ENCODE data around the gene EFNA1. TPM values are rescaled to one million over a fixed set of nuclear protein-coding genes. Genes with fewer than 3 reads are reported as not detected.

EFNA1 gene
- total and polyA plus RNA-seq, 2 donors (not counting 3 experiments of a cell fraction or from before 2014, with no cell fraction given) = 107 to 289 TPM

DNA sequence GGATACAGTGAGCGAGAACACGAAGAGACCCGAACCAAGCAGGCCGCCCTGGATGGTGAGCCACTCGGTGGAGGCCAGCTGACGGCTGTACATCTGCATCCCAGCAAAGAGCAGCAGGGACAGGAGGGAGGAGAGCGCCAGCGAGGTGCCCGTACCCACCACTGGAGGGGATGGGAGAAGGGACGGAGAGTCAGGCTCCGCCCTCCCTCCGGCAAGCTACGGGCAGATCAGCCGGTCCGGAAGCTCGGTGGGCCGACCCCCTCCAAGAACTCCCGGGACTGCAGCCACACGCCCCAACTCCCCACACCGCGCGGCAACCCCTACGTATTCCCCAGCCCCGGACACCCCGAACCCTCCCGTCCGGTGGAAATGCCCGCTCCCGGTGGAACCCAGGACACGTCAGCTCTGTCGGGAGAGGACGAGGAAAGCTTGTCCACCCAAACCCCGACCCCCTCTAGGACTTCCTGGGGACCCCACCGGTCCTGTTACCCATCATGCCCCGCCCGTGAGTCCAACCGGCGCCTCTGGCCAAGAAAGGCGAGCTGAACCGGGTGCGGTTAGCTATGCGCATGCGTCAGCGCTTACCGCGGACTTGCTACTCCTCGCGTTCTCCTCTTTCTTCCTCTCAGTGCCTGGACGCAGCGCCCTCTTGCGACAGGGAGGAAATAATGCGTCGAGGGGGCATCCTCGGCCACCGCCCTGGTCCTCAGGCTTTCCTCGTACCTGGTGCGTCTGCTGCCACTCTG lies 45.2 kb downstream of the EFNA1 start, which contains the start of gene KRTCAP2:
TSS of gene KRTCAP2 (minus strand) at position 573 of the 746 bp plus-strand sequence. CDS start at position 493, 80 bp downstream.
- H3K27me3 ChIP-seq (ENCODE audit: control insufficient read depth in 2 of 2, insufficient read depth in 2 of 2, low read length in 2 of 2) = no peaks in the 10 kb centered on the region
- POLR2A ChIA-PET = interaction anchor here (0.5 to 1.3 kb wide), 4 partner anchors 21 to 81 kb away, joined by 3 to 8 read pairs (median 4); no protein-coding TSS in a partner anchor
- H3K9ac ChIP-seq (replicated peaks; ENCODE audit: extremely low read depth, insufficient read depth, low read length) = peak within 1 kb of the TSS; percentile 90
- H3K36me3 ChIP-seq (ENCODE audit: control insufficient read depth in 2 of 2, extremely low read depth in 1 of 2, insufficient read depth in 2 of 2, low read length in 2 of 2) = peaks cover 6 to 20% of the 10 kb centered on the region in 2 experiments
- TSS peak; percentile 77 for BruUV-seq (replicated peaks)
- TF ChIP-seq JUN (IDR thresholded peaks at IDR 0.05; ENCODE audit: borderline replicate concordance, insufficient read depth, insufficient read length, low read depth) (no peak), FOS (IDR thresholded peaks at IDR 0.05; ENCODE audit: borderline replicate concordance, insufficient read depth, low read length) (no peak), GATA2 (IDR thresholded peaks at IDR 0.05; ENCODE audit: insufficient read depth, insufficient read length, low read depth, low read length) (no peak), POLR2AphosphoS5 (IDR thresholded peaks at IDR 0.05; ENCODE audit: insufficient read depth, low read depth, low read length) (peak; percentile 97), EZH2 (IDR thresholded peaks at IDR 0.05; ENCODE audit: borderline replicate concordance, low read depth, low read length, severe bottlenecking) (no peak), MYC (IDR thresholded peaks at IDR 0.05; ENCODE audit: low read depth, low read length) (peak; percentile 48), POLR2A (IDR thresholded peaks at IDR 0.05; ENCODE audit: low read depth, low read length) (peak; percentile 97)
- TF ChIP-seq, protein P1, sequence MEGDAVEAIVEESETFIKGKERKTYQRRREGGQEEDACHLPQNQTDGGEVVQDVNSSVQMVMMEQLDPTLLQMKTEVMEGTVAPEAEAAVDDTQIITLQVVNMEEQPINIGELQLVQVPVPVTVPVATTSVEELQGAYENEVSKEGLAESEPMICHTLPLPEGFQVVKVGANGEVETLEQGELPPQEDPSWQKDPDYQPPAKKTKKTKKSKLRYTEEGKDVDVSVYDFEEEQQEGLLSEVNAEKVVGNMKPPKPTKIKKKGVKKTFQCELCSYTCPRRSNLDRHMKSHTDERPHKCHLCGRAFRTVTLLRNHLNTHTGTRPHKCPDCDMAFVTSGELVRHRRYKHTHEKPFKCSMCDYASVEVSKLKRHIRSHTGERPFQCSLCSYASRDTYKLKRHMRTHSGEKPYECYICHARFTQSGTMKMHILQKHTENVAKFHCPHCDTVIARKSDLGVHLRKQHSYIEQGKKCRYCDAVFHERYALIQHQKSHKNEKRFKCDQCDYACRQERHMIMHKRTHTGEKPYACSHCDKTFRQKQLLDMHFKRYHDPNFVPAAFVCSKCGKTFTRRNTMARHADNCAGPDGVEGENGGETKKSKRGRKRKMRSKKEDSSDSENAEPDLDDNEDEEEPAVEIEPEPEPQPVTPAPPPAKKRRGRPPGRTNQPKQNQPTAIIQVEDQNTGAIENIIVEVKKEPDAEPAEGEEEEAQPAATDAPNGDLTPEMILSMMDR (IDR thresholded peaks at IDR 0.05; ENCODE audit: extremely low read depth in 1 of 2, insufficient read depth in 1 of 2, low read depth in 1 of 2, low read length in 2 of 2) = peak; percentile 95 to 98
- TF ChIP-seq, protein P2, sequence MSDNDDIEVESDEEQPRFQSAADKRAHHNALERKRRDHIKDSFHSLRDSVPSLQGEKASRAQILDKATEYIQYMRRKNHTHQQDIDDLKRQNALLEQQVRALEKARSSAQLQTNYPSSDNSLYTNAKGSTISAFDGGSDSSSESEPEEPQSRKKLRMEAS (IDR thresholded peaks at IDR 0.05; ENCODE audit: insufficient read depth, insufficient read length) = peak; percentile 19
- H4K20me1 ChIP-seq (replicated peaks; ENCODE audit: control insufficient read depth, extremely low read depth, insufficient read depth, low read length) = no peaks in the 10 kb centered on the region
- peaks cover 16% of the 10 kb centered on the region for H3K79me2 ChIP-seq (ENCODE audit: control insufficient read depth, insufficient read depth, low read length)
- H3K4me2 ChIP-seq (ENCODE audit: insufficient read depth, low read length) = peak within 1 kb of the TSS; percentile 79
- no peaks in the 10 kb centered on the region for H3K9me3 ChIP-seq (replicated peaks; ENCODE audit: control insufficient read depth, insufficient read depth, low read length)
- peak within 1 kb of the TSS; percentile 95 for H2AFZ ChIP-seq (ENCODE audit: low read depth, low read length)
- intact Hi-C loops (cut with micrococcal nuclease) (loop anchor here (1.0 kb wide), 1 partner anchor 82 kb away; no protein-coding TSS in a partner anchor), dilution Hi-C loops (cut with MboI; ENCODE audit: extremely low pct_ligation_motif_present, low sequenced_read_pairs) (no loop called here)
- H3K27ac ChIP-seq (ENCODE audit: insufficient read depth, low read depth, low read length) = peak within 1 kb of the TSS; percentile 76
- H3K4me3 ChIP-seq (replicated peaks in 1 of 3; ENCODE audit: insufficient read depth in 1 of 3, low read depth in 1 of 3, low read length in 3 of 3) = peak within 1 kb of the TSS; percentile 52 to 91 (median 63)
- H3K9me1 ChIP-seq (replicated peaks; ENCODE audit: control insufficient read depth, extremely low read depth, insufficient read depth, low read length) = no peaks in the 10 kb centered on the region
- FAIRE-seq (peak; percentile 97), DNase-seq (ENCODE audit: low read depth, low spot score) (peak; percentile 93)
- CTCF ChIA-PET = interaction anchor here (0.6 to 8.3 kb wide), 33 partner anchors 9 to 200 kb away, joined by 3 to 673 read pairs (median 5); partner anchors contain the start of genes ADAM15, EFNA3 and SLC50A1
- peaks cover 11% of the 10 kb centered on the region for H3K4me1 ChIP-seq (ENCODE audit: control insufficient read depth, extremely low read depth, insufficient read depth, low read length)
